Cardiac septum (tissue), 1 donor: Measurements from ENCODE around the gene PLCG2. TPM values are rescaled to one million over a fixed set of nuclear protein-coding genes. Genes with fewer than 3 reads are reported as not detected.
"Not testable (repeated sequence)": the region's sequence is repeated elsewhere in the genome, so short reads cannot be mapped to it uniquely, and the experiment has no call there.

Source experiments
- DNase-seq: peaks from one replicate; pipeline ENCODE4 v3.0.0-alpha.2; 2020; ENCODE audit warnings: low spot score
- intact Hi-C: fragments of 100-400 bp; cut with DNase I; formaldehyde crosslinking; loops from one replicate; pipeline ENCODE4 v1.14.0; 2022
- total RNA-seq: library from RNA; stranded (reverse); fragmentation: NEBNext Ultra II Directional; extraction: Animal tissue kit (Norgen Biotek cat#: 25700); gene quantifications from one replicate; pipeline ENCODE4 v1.2.1, GENCODE V29; 2021
- donor health status: DM: no; HTN: no; CAD: no.

The PLCG2 gene
- total RNA-seq, 1 donor from 2014 or later = 8.5 TPM

GRCh38 chr16:81864646-81865382, 85.7 kb downstream of the PLCG2 start:
- intact Hi-C loops = loop anchor here (10.0 kb wide), 1 partner anchor 90 kb away; the partner anchor contains the start of gene PLCG2
- DNase-seq = no peak

GRCh38 chr16:81866820-81867440, 87.8 kb downstream of the PLCG2 start:
- intact Hi-C loops = loop anchor here (10.0 kb wide), 1 partner anchor 92 kb away; the partner anchor contains the start of gene PLCG2
- DNase-seq = peak; percentile 93

- intact Hi-C loops = loop anchor here (10.0 kb wide), 1 partner anchor 93 kb away; the partner anchor contains the start of gene PLCG2
- no peak for DNase-seq
Observed at GRCh38 chr16:81868057-81868748, 89.1 kb downstream of the PLCG2 start.

GRCh38 chr16:81869326-81869725, 90.2 kb downstream of the PLCG2 start:
- intact Hi-C loops = loop anchor here (10.0 kb wide), 1 partner anchor 95 kb away; the partner anchor contains the start of gene PLCG2
- DNase-seq = no peak

- DNase-seq = no peak
Observed at GRCh38 chr16:81873206-81873605, 94.1 kb downstream of the PLCG2 start.

GRCh38 chr16:81873843-81874752, 95.0 kb downstream of the PLCG2 start:
- intact Hi-C loops = no loop called here
- DNase-seq = no peak

More at GRCh38 chr16:81873206-81873605, 94.1 kb downstream of the PLCG2 start:
- intact Hi-C loops = no loop called here

GRCh38 chr16:81875461-81875860, 96.4 kb downstream of the PLCG2 start:
- intact Hi-C loops = no loop called here

GRCh38 chr16:81876273-81876900, 97.3 kb downstream of the PLCG2 start:
- no peak for DNase-seq
- intact Hi-C loops = no loop called here

More at GRCh38 chr16:81875461-81875860, 96.4 kb downstream of the PLCG2 start:
- no peak for DNase-seq

- DNase-seq, intact Hi-C loops: not testable (repeated sequence)
Observed at GRCh38 chr16:81877490-81877889, 98.4 kb downstream of the PLCG2 start.

- no peak for DNase-seq
- intact Hi-C loops = no loop called here
Observed at GRCh38 chr16:81878529-81878928, 99.4 kb downstream of the PLCG2 start.

- DNase-seq = no peak
- intact Hi-C loops = no loop called here
Observed at GRCh38 chr16:81879625-81880024, 100.5 kb downstream of the PLCG2 start.

GRCh38 chr16:81880816-81881215, 101.7 kb downstream of the PLCG2 start:
- no peak for DNase-seq
- intact Hi-C loops = no loop called here

- intact Hi-C loops = no loop called here
- no peak for DNase-seq
Observed at GRCh38 chr16:81881228-81881627, 102.1 kb downstream of the PLCG2 start.

GRCh38 chr16:81882559-81882958, 103.5 kb downstream of the PLCG2 start:
- intact Hi-C loops = no loop called here
- no peak for DNase-seq

GRCh38 chr16:81883235-81883634, 104.1 kb downstream of the PLCG2 start:
- intact Hi-C loops = no loop called here

GRCh38 chr16:81885976-81886586, 107.0 kb downstream of the PLCG2 start:
- DNase-seq = no peak
- intact Hi-C loops = no loop called here

More at GRCh38 chr16:81883235-81883634, 104.1 kb downstream of the PLCG2 start:
- no peak for DNase-seq

- DNase-seq = no peak
- intact Hi-C loops = no loop called here
Observed at GRCh38 chr16:81888520-81889394, 109.7 kb downstream of the PLCG2 start.
